HT-29 (cell line): Measurements from ENCODE around the gene CCT8L2. TPM values are rescaled to one million over a fixed set of nuclear protein-coding genes. Genes with fewer than 3 reads are reported as not detected.
"Not testable (repeated sequence)": the region's sequence is repeated elsewhere in the genome, so short reads cannot be mapped to it uniquely, and the experiment has no call there.

Experiments
- DNase-seq: peaks from one replicate; pipeline ENCODE4 v3.0.0-alpha.2; 2015; ENCODE audit warnings: low spot score
- total RNA-seq: library from RNA; depleted of rRNA; stranded (reverse); fragments of >200 nt; shearing (Covaris generic); gene quantifications from 2 replicates; pipeline ENCODE4 v1.2.3, GENCODE V29; 2014; rRNA removed

The CCT8L2 gene
- total RNA-seq, result not detected in 2 replicates

GRCh38 chr22:16592710-16593109, at the start of gene CCT8L2:
Gene CCT8L2, minus strand, starts transcription at chr22:16592810. Its CDS starts 260 bp downstream, at chr22:16592550.
- DNase-seq, result not testable (repeated sequence)

- not testable (repeated sequence) for DNase-seq
Observed at GRCh38 chr22:16635442-16635841, 42.8 kb upstream of the CCT8L2 start.

- not testable (repeated sequence) for DNase-seq
Observed at GRCh38 chr22:16634092-16634491, 41.5 kb upstream of the CCT8L2 start.

- DNase-seq, result not testable (repeated sequence)
Observed at GRCh38 chr22:16628476-16628875, 35.9 kb upstream of the CCT8L2 start.

GRCh38 chr22:16625018-16625417, 32.4 kb upstream of the CCT8L2 start:
- DNase-seq, result not testable (repeated sequence)

- not testable (repeated sequence) for DNase-seq
Observed at GRCh38 chr22:16623595-16623994, 31.0 kb upstream of the CCT8L2 start.

- not testable (repeated sequence) for DNase-seq
Observed at GRCh38 chr22:16617516-16617915, 24.9 kb upstream of the CCT8L2 start.

- not testable (repeated sequence) for DNase-seq
Observed at GRCh38 chr22:16616390-16616938, 23.9 kb upstream of the CCT8L2 start.

- DNase-seq, result not testable (repeated sequence)
Observed at GRCh38 chr22:16615606-16616245, 23.1 kb upstream of the CCT8L2 start.

GRCh38 chr22:16609548-16610261, 17.1 kb upstream of the CCT8L2 start:
- DNase-seq, result no peak

GRCh38 chr22:16608931-16609330, 16.3 kb upstream of the CCT8L2 start:
- no peak for DNase-seq

- not testable (repeated sequence) for DNase-seq
Observed at GRCh38 chr22:16604257-16604998, 11.8 kb upstream of the CCT8L2 start.

- DNase-seq, result not testable (repeated sequence)
Observed at GRCh38 chr22:16603770-16604242, 11.2 kb upstream of the CCT8L2 start.

- no peak for DNase-seq
Observed at GRCh38 chr22:16603448-16603768, 10.8 kb upstream of the CCT8L2 start.

- not testable (repeated sequence) for DNase-seq
Observed at GRCh38 chr22:16602728-16603447, 10.3 kb upstream of the CCT8L2 start.

- DNase-seq, result not testable (repeated sequence)
Observed at GRCh38 chr22:16602224-16602727, 9.7 kb upstream of the CCT8L2 start.

GRCh38 chr22:16601437-16602223, 9.0 kb upstream of the CCT8L2 start:
- DNase-seq, result no peak

GRCh38 chr22:16600644-16601436, 8.2 kb upstream of the CCT8L2 start:
- DNase-seq, result not testable (repeated sequence)

GRCh38 chr22:16599648-16600047, 7.0 kb upstream of the CCT8L2 start:
- DNase-seq, result not testable (repeated sequence)
